Neural cell (in vitro differentiated cells): ENCODE measurements around the gene CDON. TPM values are rescaled to one million over a fixed set of nuclear protein-coding genes. Genes with fewer than 3 reads are reported as not detected.

Source experiments
- H2AFZ ChIP-seq: fragments of 200-600, 300-800 bp; sonication (generic), shearing (Covaris generic); 2 replicates; pipeline ENCODE4 v1.6.0; 2014; ENCODE audit warnings: low read depth, mild to moderate bottlenecking, antibody characterized with exemption, low read length, moderate library complexity
- H3F3A ChIP-seq: fragments of 200-600 bp; shearing (Covaris generic); 2 replicates; pipeline ENCODE4 v1.6.1; 2016; ENCODE audit warnings: mild to moderate bottlenecking, moderate library complexity, mixed read lengths, antibody characterized with exemption, low read length; ENCODE audit not compliant: insufficient read depth, poor library complexity, severe bottlenecking
- H3K27ac ChIP-seq: fragments of 200-600, 300-800 bp; sonication (generic), shearing (Covaris generic); 2 replicates; pipeline ENCODE4 v1.5.1; 2014; ENCODE audit warnings: mild to moderate bottlenecking, low read length, moderate library complexity
- H3K27me3 ChIP-seq: fragments of 300-800, 200-600 bp; sonication (generic), shearing (Covaris generic); 2 replicates; pipeline ENCODE4 v1.6.0; 2014; ENCODE audit warnings: mild to moderate bottlenecking, low read depth, low read length, moderate library complexity; ENCODE audit not compliant: insufficient read depth
- H3K36me3 ChIP-seq: fragments of 300-800, 200-600 bp; sonication (generic), shearing (Covaris generic); 2 replicates; pipeline ENCODE4 v1.5.1; 2014; ENCODE audit warnings: mild to moderate bottlenecking, antibody characterized with exemption, low read length, moderate library complexity; ENCODE audit not compliant: insufficient read depth
- H3K4me2 ChIP-seq: fragments of 300-800, 200-600 bp; sonication (generic), shearing (Covaris generic); 2 replicates; pipeline ENCODE4 v1.6.0; 2014; ENCODE audit warnings: mild to moderate bottlenecking, low read length
- H3K4me3 ChIP-seq: fragments of 300-800, 200-600 bp; sonication (generic), shearing (Covaris generic); 2 replicates; pipeline ENCODE4 v1.5.1; 2014; ENCODE audit warnings: mild to moderate bottlenecking, low read length, moderate library complexity
- H3K79me2 ChIP-seq: fragments of 200-600 bp; shearing (Covaris generic); replicated peaks from 2 replicates; pipeline ENCODE4 v1.6.0; 2014; ENCODE audit warnings: mild to moderate bottlenecking, low read length, moderate library complexity; ENCODE audit not compliant: insufficient read depth
- H3K9ac ChIP-seq: fragments of 300-800, 200-600 bp; sonication (generic), shearing (Covaris generic); 2 replicates; pipeline ENCODE4 v1.6.1; 2016; ENCODE audit warnings: mild to moderate bottlenecking, low read length, mixed read lengths
- H3K9me2 ChIP-seq: fragments of 200-600 bp; shearing (Covaris generic); 2 replicates; pipeline ENCODE4 v1.6.1; 2016; ENCODE audit warnings: mild to moderate bottlenecking, low read length, mixed read lengths; ENCODE audit not compliant: insufficient read depth
- H3K9me3 ChIP-seq: fragments of 200-600, 300-800 bp; sonication (generic), shearing (Covaris generic); 2 replicates; pipeline ENCODE4 v1.6.1; 2016; ENCODE audit warnings: mild to moderate bottlenecking, mixed run types, low read length, moderate library complexity, mixed read lengths
- H4K20me1 ChIP-seq: fragments of 200-600 bp; shearing (Covaris generic); 2 replicates; pipeline ENCODE4 v1.6.1; 2016; ENCODE audit warnings: mild to moderate bottlenecking, mixed run types; ENCODE audit not compliant: insufficient read depth
- CTCF ChIP-seq: fragments of 450-650 bp; IDR thresholded peaks from 2 replicates; pipeline ENCODE4 v1.5.1; 2014; ENCODE audit warnings: antibody characterized with exemption, mild to moderate bottlenecking, moderate library complexity; ENCODE audit not compliant: poor library complexity, severe bottlenecking
- EP300 ChIP-seq: fragments of 450-650 bp; conservative IDR thresholded peaks from 2 replicates; pipeline ENCODE4 v1.6.1; 2014; ENCODE audit warnings: antibody characterized with exemption, mild to moderate bottlenecking, moderate library complexity; ENCODE audit not compliant: poor library complexity, severe bottlenecking
- EZH2 ChIP-seq: fragments of 200-600, 300-800 bp; shearing (Covaris generic), sonication (generic); IDR thresholded peaks from 2 replicates; pipeline ENCODE4 v1.6.1; 2014; ENCODE audit warnings: antibody characterized with exemption, low read length, borderline replicate concordance, mild to moderate bottlenecking; ENCODE audit not compliant: insufficient read depth, poor library complexity, severe bottlenecking
- MXI1 ChIP-seq: fragments of 450-650 bp; conservative IDR thresholded peaks from 2 replicates; pipeline ENCODE4 v1.6.1; 2014; ENCODE audit warnings: antibody characterized with exemption, mild to moderate bottlenecking; ENCODE audit not compliant: poor library complexity, severe bottlenecking
- POLR2AphosphoS5 ChIP-seq: IDR thresholded peaks from 2 replicates; pipeline ENCODE4 v1.6.1; 2012
- RAD21 ChIP-seq: fragments of 450-650 bp; conservative IDR thresholded peaks from 2 replicates; pipeline ENCODE4 v1.6.1; 2014; ENCODE audit warnings: antibody characterized with exemption, mild to moderate bottlenecking, moderate library complexity
- REST ChIP-seq: IDR thresholded peaks from 2 replicates; pipeline ENCODE4 v1.6.1; 2012; ENCODE audit warnings: borderline replicate concordance
- SMC3 ChIP-seq: fragments of 450-650 bp; conservative IDR thresholded peaks from 2 replicates; pipeline ENCODE4 v1.6.1; 2014; ENCODE audit warnings: antibody characterized with exemption, mild to moderate bottlenecking, moderate library complexity; ENCODE audit not compliant: poor library complexity
- TAF1 ChIP-seq: IDR thresholded peaks from 2 replicates; pipeline ENCODE4 v1.6.1; 2012; ENCODE audit warnings: low read depth
- polyA plus RNA-seq: library from polyadenylated mRNA; depleted of rRNA; stranded (reverse); fragments of >200 nt; gene quantifications from 2 replicates; pipeline ENCODE4 v1.2.3, GENCODE V29; 2014

Gene CDON
- polyA plus RNA-seq, 1 donor from 2014 or later, result 44.1 TPM

- H3K4me3 ChIP-seq, result no peak overlapping the region
- peaks cover 7% of the 10 kb centered on the region for H3F3A ChIP-seq
- H3K36me3 ChIP-seq, result no peaks in the 10 kb centered on the region
- no peak overlapping the region for H2AFZ ChIP-seq
- no peaks in the 10 kb centered on the region for H3K9me2 ChIP-seq
- H3K9ac ChIP-seq, result no peak overlapping the region
- peaks cover 48% of the 10 kb centered on the region for H3K79me2 ChIP-seq
- H4K20me1 ChIP-seq, result no peaks in the 10 kb centered on the region
- H3K9me3 ChIP-seq, result no peaks in the 10 kb centered on the region
- H3K4me2 ChIP-seq, result no peak overlapping the region
- H3K27me3 ChIP-seq, result no peaks in the 10 kb centered on the region
- no peak overlapping the region for H3K27ac ChIP-seq
- no peak for TF ChIP-seq REST
- TF ChIP-seq TAF1, result no peak
- no peak for TF ChIP-seq POLR2AphosphoS5
- no peak for TF ChIP-seq SMC3
- TF ChIP-seq RAD21, result no peak
- no peak for TF ChIP-seq MXI1
- no peak for TF ChIP-seq CTCF
Measured at GRCh38 chr11:126026579-126026978, 36.1 kb downstream of the CDON start.

- peaks cover 7% of the 10 kb centered on the region for H3F3A ChIP-seq
- no peaks in the 10 kb centered on the region for H4K20me1 ChIP-seq
- TF ChIP-seq MXI1, result no peak
- no peak for TF ChIP-seq EP300
- no peak for TF ChIP-seq TAF1
- no peak for TF ChIP-seq CTCF
- no peak for TF ChIP-seq EZH2
- TF ChIP-seq POLR2AphosphoS5, result no peak
- TF ChIP-seq SMC3, result no peak
- no peak for TF ChIP-seq REST
- TF ChIP-seq RAD21, result no peak
- H3K9me3 ChIP-seq, result no peaks in the 10 kb centered on the region
- no peaks in the 10 kb centered on the region for H3K9me2 ChIP-seq
- H3K4me2 ChIP-seq, result no peak overlapping the region
- H3K4me3 ChIP-seq, result no peak overlapping the region
- peaks cover 44% of the 10 kb centered on the region for H3K79me2 ChIP-seq
- no peaks in the 10 kb centered on the region for H3K27me3 ChIP-seq
- no peak overlapping the region for H2AFZ ChIP-seq
- no peak overlapping the region for H3K9ac ChIP-seq
- H3K36me3 ChIP-seq, result peaks cover 5% of the 10 kb centered on the region
- no peak overlapping the region for H3K27ac ChIP-seq
Measured at GRCh38 chr11:126025822-126026221, 36.8 kb downstream of the CDON start.
